Nephron (organoid): Measurements from ENCODE around the gene ZNF530.

Experiments used
- H3K27ac Mint-ChIP-seq, 3 experiments: 2 replicates each; pipeline ENCODE4 v1.8.0; 2020; ENCODE audit warnings: mixed read lengths in 3 of 3, mild to moderate bottlenecking in 2 of 3, moderate library complexity in 1 of 3
- H3K27me3 Mint-ChIP-seq: 2 replicates; pipeline ENCODE4 v1.8.0; 2021; ENCODE audit warnings: low read depth, mild to moderate bottlenecking, moderate library complexity, mixed read lengths
- H3K36me3 Mint-ChIP-seq: 2 replicates; pipeline ENCODE4 v1.8.0; 2020; ENCODE audit warnings: low read depth, mixed read lengths
- H3K4me1 Mint-ChIP-seq: 2 replicates; pipeline ENCODE4 v1.8.0; 2020; ENCODE audit warnings: mixed read lengths
- H3K4me3 Mint-ChIP-seq, 3 experiments: 2 replicates each; pipeline ENCODE4 v1.8.0; 2020; ENCODE audit warnings: mild to moderate bottlenecking in 3 of 3, mixed read lengths in 3 of 3, moderate library complexity in 2 of 3
- H3K9me3 Mint-ChIP-seq: 2 replicates; pipeline ENCODE4 v1.8.0; 2020; ENCODE audit warnings: mixed read lengths
- TF ChIP-seq, protein P1 (sequence below), 3 experiments: fragments of 200-600 bp; sonication (generic); IDR thresholded peaks; one replicate each; pipeline ENCODE4 v1.5.0; 2021; ENCODE audit warnings: antibody characterized with exemption in 3 of 3; ENCODE audit not compliant: unreplicated experiment in 3 of 3

ZNF530 gene

DNA sequence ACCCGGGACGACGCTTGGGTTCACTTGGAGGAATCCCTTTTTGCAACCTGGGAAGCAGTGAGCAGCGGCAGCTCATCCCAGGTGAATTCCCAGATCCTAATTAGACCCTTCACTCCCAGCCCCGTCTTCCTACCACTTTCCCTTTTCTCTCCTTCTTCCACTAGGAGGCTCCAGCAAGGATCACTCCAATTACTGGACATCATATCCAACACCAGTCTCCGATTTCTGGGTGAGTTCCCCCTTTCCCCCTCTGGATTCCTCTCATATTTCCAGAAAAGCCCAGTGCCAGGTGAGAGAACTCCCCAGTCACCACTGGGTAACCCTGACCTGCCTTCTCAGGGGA is 51.9 kb downstream of the ZNF530 start:
- TF ChIP-seq, protein P1, sequence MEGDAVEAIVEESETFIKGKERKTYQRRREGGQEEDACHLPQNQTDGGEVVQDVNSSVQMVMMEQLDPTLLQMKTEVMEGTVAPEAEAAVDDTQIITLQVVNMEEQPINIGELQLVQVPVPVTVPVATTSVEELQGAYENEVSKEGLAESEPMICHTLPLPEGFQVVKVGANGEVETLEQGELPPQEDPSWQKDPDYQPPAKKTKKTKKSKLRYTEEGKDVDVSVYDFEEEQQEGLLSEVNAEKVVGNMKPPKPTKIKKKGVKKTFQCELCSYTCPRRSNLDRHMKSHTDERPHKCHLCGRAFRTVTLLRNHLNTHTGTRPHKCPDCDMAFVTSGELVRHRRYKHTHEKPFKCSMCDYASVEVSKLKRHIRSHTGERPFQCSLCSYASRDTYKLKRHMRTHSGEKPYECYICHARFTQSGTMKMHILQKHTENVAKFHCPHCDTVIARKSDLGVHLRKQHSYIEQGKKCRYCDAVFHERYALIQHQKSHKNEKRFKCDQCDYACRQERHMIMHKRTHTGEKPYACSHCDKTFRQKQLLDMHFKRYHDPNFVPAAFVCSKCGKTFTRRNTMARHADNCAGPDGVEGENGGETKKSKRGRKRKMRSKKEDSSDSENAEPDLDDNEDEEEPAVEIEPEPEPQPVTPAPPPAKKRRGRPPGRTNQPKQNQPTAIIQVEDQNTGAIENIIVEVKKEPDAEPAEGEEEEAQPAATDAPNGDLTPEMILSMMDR (IDR thresholded peaks at IDR 0.05; ENCODE audit: unreplicated experiment in 3 of 3) = no peak
- peaks cover 3% of the 10 kb centered on the region for H3K36me3 Mint-ChIP-seq
- H3K4me1 Mint-ChIP-seq = no peaks in the 10 kb centered on the region
- no peak overlapping the region for H3K27ac Mint-ChIP-seq
- H3K9me3 Mint-ChIP-seq = peaks cover 46% of the 10 kb centered on the region
- H3K4me3 Mint-ChIP-seq = no peak overlapping the region
- peaks cover 21% of the 10 kb centered on the region for H3K27me3 Mint-ChIP-seq

DNA sequence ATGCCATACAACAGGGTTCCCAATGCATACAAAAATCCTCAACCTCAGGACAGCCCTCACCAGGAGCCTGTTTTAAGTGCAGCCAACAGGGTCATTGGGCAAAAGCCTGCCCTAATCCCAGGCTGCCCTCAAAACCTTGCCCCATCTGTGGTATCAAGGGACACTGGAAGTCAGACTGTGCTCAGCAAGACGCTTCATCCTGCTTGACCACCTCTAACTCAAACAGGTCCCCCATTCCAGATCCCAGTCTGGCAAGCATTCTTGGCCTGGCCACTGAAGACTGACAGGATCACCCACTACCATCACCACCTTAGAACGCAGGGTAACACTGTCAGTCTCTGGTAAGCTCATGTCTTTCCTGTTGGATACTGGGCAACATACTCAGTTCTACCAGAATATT is 54.0 kb downstream of the ZNF530 start:
- no peaks in the 10 kb centered on the region for H3K36me3 Mint-ChIP-seq
- H3K27ac Mint-ChIP-seq = no peak overlapping the region
- H3K4me3 Mint-ChIP-seq = no peak overlapping the region
- peaks cover 33% of the 10 kb centered on the region for H3K9me3 Mint-ChIP-seq
- peaks cover 21% of the 10 kb centered on the region for H3K27me3 Mint-ChIP-seq
- TF ChIP-seq, protein P1 (IDR thresholded peaks at IDR 0.05; ENCODE audit: unreplicated experiment in 3 of 3) = no peak
- no peaks in the 10 kb centered on the region for H3K4me1 Mint-ChIP-seq

DNA sequence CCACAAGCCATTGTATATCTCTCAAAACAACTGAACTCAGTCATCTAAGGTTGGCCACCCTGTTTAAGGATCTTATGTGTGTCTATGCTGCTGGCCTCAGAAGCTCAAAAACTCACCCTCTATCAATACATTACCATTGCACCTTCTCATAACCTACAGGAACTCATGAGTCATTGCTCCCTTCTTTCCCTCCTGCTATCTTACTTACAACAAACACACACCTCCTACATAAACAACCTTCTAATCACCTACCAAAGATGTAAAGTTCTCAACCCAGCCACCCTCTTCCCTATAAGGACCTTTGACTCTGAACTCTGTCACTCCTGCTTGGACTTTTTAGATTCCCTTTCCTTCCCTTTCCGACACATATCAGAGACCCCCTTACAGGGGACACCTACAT is 55.8 kb downstream of the ZNF530 start:
- peaks cover 31% of the 10 kb centered on the region for H3K27me3 Mint-ChIP-seq
- H3K9me3 Mint-ChIP-seq = peaks cover 32% of the 10 kb centered on the region
- H3K27ac Mint-ChIP-seq = no peak overlapping the region
- H3K4me1 Mint-ChIP-seq = no peaks in the 10 kb centered on the region
- no peak overlapping the region for H3K4me3 Mint-ChIP-seq
- TF ChIP-seq, protein P1 (IDR thresholded peaks at IDR 0.05; ENCODE audit: unreplicated experiment in 3 of 3) = no peak
- H3K36me3 Mint-ChIP-seq = no peaks in the 10 kb centered on the region

DNA sequence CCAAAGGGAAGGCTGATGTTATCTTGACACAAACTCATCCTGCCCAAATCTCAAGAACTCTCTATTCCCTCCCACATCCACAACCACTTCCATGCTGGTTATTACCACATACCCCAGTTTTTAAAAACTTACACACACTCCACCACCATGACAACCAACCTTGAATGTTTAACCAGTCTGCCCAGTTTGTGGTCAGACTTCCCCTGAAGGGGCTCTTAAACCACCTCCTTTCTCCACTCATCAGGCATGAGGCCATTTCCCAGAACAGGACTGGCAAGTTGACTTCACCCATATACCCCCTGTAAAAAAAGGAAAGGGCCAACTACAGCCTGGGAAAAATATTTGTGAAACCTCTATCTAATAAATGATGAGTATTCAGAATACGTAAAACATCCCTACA is 56.7 kb downstream of the ZNF530 start:
- Mint-ChIP-seq H3K4me3 (no peak overlapping the region), H3K27me3 (peaks cover 38% of the 10 kb centered on the region), H3K36me3 (no peaks in the 10 kb centered on the region), H3K27ac (no peak overlapping the region), H3K9me3 (peaks cover 31% of the 10 kb centered on the region), H3K4me1 (no peaks in the 10 kb centered on the region)
- TF ChIP-seq, protein P1 (IDR thresholded peaks at IDR 0.05; ENCODE audit: unreplicated experiment in 3 of 3) = no peak
